GM12892 (cell line): Measurements from ENCODE around the gene PLAGL2. TPM values are rescaled to one million over a fixed set of nuclear protein-coding genes. Genes with fewer than 3 reads are reported as not detected.
"Not testable (repeated sequence)": the region's sequence is repeated elsewhere in the genome, so short reads cannot be mapped to it uniquely, and the experiment has no call there.

Experiments
- DNase-seq: peaks from one replicate; pipeline ENCODE4 v3.0.0; 2011; ENCODE audit not compliant: insufficient read length
- FAIRE-seq: peaks from 2 replicates; lab custom pipeline; 2011; peaks lifted over from hg19 to GRCh38; lab: Jason Lieb, UNC
- POLR2A ChIP-seq: IDR thresholded peaks from 2 replicates; pipeline ENCODE4 v1.6.1; 2011; ENCODE audit warnings: low read depth, low read length, control low read depth
- POLR2AphosphoS5 ChIP-seq: IDR thresholded peaks from 2 replicates; pipeline ENCODE4 v1.6.1; 2011; ENCODE audit warnings: low read depth, low read length, control low read depth
- TAF1 ChIP-seq: IDR thresholded peaks from 2 replicates; pipeline ENCODE4 v1.6.1; 2011; ENCODE audit warnings: low read depth, mild to moderate bottlenecking, control low read depth, low read length, borderline replicate concordance
- polyA plus RNA-seq: library from polyadenylated mRNA; unstranded; fragments of >200 nt; gene quantifications from one replicate; pipeline ENCODE4 v1.2.1, GENCODE V29; 2012; ENCODE audit warnings: missing spikeins, inconsistent platforms; ENCODE audit not compliant: missing spikeins

PLAGL2 gene
- polyA plus RNA-seq = 10.4 TPM

DNA sequence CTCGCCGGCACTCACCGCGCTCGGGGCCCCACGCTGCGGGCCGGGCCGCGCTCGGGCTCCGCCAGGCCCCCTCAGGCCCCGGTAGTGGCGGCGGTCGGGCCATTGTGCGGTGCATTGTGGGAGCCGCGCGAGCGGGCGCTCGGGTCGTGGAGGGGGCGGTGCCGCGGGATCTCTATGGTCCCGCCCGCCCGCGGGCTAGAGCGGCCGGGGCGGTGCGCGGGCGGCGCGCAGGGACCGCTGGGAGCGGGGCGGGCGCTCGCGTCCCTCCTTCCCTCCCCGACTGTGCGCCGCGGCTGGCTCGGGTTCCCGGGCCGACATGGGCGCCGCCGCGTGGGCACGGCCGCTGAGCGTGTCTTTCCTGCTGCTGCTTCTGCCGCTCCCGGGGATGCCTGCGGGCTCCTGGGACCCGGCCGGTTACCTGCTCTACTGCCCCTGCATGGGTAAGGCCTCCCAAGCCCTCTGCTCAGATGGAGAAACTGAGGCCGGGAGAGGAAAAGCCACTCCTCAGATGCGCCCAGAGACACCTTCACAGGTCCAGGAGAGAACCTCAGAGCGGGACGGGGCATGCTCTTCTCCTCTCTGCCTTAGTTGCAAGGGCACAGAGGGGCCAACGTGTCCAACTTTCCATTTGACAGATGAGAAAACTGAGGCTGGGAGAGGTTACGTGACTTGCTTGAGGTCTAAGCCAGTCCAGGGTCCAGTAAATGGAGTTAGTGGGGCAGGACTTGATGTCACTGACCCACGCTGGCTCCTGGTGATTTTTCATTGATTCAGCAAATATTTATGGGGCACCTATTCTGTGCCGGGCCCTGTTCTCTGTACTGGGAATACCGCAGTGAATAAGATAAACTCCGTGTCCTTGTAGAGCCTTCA, at the start of gene PLAGL2, which contains the start of gene POFUT1:
Gene PLAGL2 (minus strand): TSS at position 118 of the 873 bp plus-strand sequence. CDS start 5,565 bp downstream, outside the sequence.
Gene POFUT1 (plus strand): TSS at position 255 of the 873 bp plus-strand sequence. CDS start 62 bp downstream, at position 317.
- peak; percentile 98 for DNase-seq
- TF ChIP-seq TAF1 = peak; percentile 97
- TF ChIP-seq POLR2A = peak; percentile 92
- peak; percentile 68 for TF ChIP-seq POLR2AphosphoS5
- peak; percentile 60 for FAIRE-seq

- no peak for FAIRE-seq
- no peak for DNase-seq
- TF ChIP-seq TAF1 = no peak
- no peak for TF ChIP-seq POLR2A
These were observed 44.6 kb upstream of the PLAGL2 start for GRCh38 chr20:32252189-32252588.

- no peak for DNase-seq
- TF ChIP-seq TAF1 (no peak), POLR2AphosphoS5 (no peak), POLR2A (no peak)
- no peak for FAIRE-seq
These were observed 43.9 kb upstream of the PLAGL2 start for GRCh38 chr20:32251470-32251869.

GRCh38 chr20:32249030-32249738, 41.6 kb upstream of the PLAGL2 start:
- DNase-seq (no peak), FAIRE-seq (no peak)
- TF ChIP-seq POLR2AphosphoS5 = no peak

DNA sequence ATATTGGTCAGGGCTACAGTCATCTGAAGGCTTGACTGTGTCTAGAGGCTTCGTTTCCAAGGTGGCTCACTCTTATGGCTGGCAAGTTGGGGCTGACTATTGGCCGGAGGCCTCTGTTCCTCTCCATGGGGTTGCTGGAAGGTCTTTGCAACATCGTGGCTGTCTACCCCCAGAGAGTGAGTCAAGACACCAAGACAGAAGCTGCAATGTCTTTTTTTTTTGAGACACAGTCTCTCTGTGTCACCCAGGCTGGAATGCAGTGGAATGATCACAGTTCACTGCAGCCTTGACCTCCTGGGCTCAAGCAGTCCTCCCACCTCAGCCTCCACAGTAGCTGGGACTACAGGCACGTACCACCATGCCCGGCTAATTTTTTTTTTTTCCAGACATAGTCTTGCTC, 40.5 kb upstream of the PLAGL2 start:
- no peak for DNase-seq
- TF ChIP-seq POLR2AphosphoS5 (no peak), TAF1 (no peak), POLR2A (no peak)
- FAIRE-seq = no peak

- FAIRE-seq, DNase-seq: not testable (repeated sequence)
These were observed 38.7 kb upstream of the PLAGL2 start for GRCh38 chr20:32246208-32246607.

- no peak for FAIRE-seq
- DNase-seq = no peak
- no peak for TF ChIP-seq POLR2AphosphoS5
- TF ChIP-seq TAF1 = no peak
- TF ChIP-seq POLR2A = no peak
These were observed 37.4 kb upstream of the PLAGL2 start for GRCh38 chr20:32244959-32245358.

DNA sequence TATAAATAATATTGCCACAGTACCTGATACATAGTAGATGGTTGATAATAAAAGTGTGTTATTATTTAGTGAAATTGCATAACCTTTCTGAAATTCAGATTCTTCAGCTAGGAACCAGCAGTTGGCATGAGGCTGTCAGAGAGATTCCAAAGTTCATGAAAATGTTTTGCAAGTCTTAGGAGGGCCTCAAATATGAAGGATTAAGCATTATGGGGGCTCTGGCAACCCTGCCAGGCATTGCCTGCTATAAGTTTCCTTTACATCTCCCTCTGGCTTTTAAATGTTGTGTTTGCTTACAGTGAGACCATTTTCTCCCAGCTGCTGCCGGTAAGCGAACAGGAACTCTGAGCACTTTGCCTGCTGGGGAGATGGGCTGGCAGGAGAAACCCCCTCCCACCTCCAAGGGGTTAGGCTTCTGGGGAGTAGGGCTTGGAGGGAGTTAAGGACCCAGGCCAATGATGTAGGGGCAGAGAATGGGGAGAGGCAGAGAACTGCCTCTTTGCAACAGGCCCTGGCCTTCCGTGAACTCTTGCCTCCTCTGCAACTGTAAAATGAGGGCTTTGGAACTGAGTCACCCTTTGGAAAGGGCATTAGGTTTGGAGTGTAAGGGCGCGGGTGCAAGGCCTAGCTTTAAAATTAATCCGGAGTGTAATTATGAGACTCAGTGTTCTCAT, 36.7 kb upstream of the PLAGL2 start:
- FAIRE-seq (no peak), DNase-seq (no peak)
- no peak for TF ChIP-seq TAF1

DNA sequence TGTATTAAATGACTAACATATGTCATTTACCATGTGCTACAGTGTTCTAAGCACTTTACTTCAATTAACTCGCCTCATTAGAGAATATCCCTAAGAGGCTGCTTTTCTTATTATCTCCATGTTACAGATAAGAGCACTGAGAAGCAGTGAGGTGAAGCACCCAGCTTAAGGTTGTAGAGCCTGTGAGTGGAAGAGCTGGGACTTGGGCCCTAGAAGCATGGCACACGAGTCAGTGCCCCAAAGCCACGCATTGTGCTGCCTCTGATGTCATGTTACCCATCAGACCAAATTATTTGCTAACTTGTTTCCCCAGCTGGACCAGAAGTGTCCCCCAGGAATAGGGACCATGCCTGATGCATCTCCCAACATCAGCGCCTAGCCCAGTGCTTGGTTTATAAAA, 34.3 kb upstream of the PLAGL2 start:
- TF ChIP-seq TAF1 (no peak), POLR2AphosphoS5 (no peak), POLR2A (no peak)
- FAIRE-seq = no peak
- no peak for DNase-seq

DNA sequence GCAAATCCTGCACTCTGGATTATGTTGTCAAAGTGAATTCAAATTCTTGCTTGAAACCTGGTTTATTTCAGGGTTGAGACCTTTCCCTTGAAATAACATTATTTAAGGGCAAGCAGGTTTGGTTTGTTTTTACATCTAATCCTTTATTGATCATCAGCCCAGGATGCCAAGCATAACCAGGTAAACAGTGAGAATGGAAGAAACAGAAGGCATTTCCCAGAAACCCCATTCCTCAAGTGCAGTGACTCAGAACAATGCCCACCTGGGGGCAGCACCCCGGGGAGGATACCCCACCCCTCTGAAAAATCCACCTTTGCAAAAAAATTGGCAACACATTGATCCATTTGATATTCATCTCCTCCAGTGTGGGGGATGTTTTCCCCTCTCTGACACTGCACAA, 32.7 kb upstream of the PLAGL2 start:
- FAIRE-seq (no peak), DNase-seq (no peak)
- TF ChIP-seq POLR2A (no peak), POLR2AphosphoS5 (no peak), TAF1 (no peak)

DNA sequence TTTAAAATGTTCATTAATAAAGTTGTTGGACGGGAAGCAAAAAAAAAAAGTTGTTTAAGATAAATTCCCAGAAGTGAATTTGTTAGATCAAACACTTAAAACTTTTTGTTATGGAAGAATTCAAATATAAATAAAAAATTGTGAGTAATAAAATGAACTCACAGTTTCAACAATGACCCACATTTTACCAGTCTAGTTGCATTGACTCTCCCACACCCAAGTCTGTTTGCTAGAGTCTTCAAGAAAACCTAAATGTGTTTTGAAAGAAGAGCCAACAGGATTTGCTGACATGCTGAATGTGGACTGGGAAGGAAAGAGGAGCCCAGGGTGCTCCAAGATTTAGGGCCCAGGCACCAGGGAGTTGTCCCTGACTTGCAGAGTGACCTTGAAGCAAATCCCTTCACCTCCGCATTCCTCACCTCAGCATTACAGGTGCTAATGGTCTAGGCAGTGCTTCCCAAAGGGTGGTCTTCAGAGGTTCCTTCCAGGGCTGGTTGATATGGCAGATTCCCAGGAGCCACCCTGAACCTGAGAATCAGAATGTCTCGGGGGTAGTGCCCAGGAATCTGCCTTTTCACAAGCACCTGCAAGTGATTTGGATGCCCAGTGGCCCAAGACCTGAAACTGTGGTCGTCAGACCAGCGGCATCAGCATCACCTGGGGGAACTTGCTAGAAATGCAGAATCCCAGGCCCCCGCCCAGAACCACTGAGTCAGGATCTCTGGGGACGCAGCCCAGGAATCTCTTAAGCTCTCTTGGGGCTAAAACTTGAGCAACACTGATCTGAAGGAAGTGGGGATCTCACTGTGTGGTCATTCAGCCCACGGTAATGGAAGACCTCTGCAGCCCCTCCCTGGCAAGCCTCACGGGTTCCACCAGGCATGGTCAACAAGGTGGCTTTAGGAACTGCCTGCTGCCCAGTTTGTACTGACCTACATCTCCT, 31.2 kb upstream of the PLAGL2 start:
- FAIRE-seq (no peak), DNase-seq (no peak)
- TF ChIP-seq POLR2AphosphoS5 = no peak
- no peak for TF ChIP-seq TAF1
- no peak for TF ChIP-seq POLR2A
